Endothelial cell of umbilical vein (primary cell): ENCODE results near the gene SHOC2. TPM values are rescaled to one million over a fixed set of nuclear protein-coding genes. Genes with fewer than 3 reads are reported as not detected.

Experiments used
- BruUV-seq: library from RNA; stranded (reverse); fragments of 400-500 nt; replicated peaks from 2 replicates; lab custom pipeline; 2021; lab: Mats Ljungman, UMichigan
- CTCF ChIA-PET: fragments of 300-600, 350-600 bp; sonication (Branson Sonifier 250); formaldehyde crosslinking; loops from one replicate; lab custom pipeline; 2021; ENCODE audit warnings: antibody characterized with exemption, inconsistent platforms; lab: Charles Lee
- POLR2A ChIA-PET: fragments of 300-600, 350-600 bp; sonication (Branson Sonifier 250); formaldehyde crosslinking; loops from one replicate; lab custom pipeline; 2021; ENCODE audit warnings: antibody characterized with exemption, inconsistent platforms; lab: Charles Lee
- DNase-seq: peaks from one replicate; pipeline ENCODE4 v3.0.0-alpha.2; 2011; ENCODE audit warnings: low read depth, low spot score
- FAIRE-seq: peaks from 2 replicates; lab custom pipeline; 2011; peaks lifted over from hg19 to GRCh38; lab: Jason Lieb, UNC
- H2AFZ ChIP-seq: 2 replicates; pipeline ENCODE4 v1.6.0; 2012; ENCODE audit warnings: low read depth, low read length, control low read depth, inconsistent platforms
- H3K27ac ChIP-seq: 2 replicates; pipeline ENCODE4 v1.5.1; 2011; ENCODE audit warnings: low read depth, mild to moderate bottlenecking, control low read depth, low read length, moderate library complexity; ENCODE audit not compliant: insufficient read depth
- H3K27me3 ChIP-seq, 2 experiments: 2 replicates each; pipeline versions ENCODE4 v1.6.0 to v1.6.1; 2011; ENCODE audit warnings: low read length in 2 of 2, mixed read lengths in 1 of 2; ENCODE audit not compliant: control insufficient read depth in 2 of 2, insufficient read depth in 2 of 2
- H3K36me3 ChIP-seq, 2 experiments: 2 replicates in 1 of 2; 3 replicates in 1 of 2; pipeline ENCODE4 v1.5.1; 2011; ENCODE audit warnings: low read length in 2 of 2, mild to moderate bottlenecking in 1 of 2, moderate library complexity in 1 of 2; ENCODE audit not compliant: control insufficient read depth in 2 of 2, insufficient read depth in 2 of 2; ENCODE audit errors: extremely low read depth in 1 of 2
- H3K4me1 ChIP-seq: 3 replicates; pipeline ENCODE4 v1.5.1; 2011; ENCODE audit warnings: mild to moderate bottlenecking, low read length; ENCODE audit not compliant: control insufficient read depth, insufficient read depth; ENCODE audit errors: extremely low read depth
- H3K4me2 ChIP-seq: 2 replicates; pipeline ENCODE4 v1.6.1; 2011; ENCODE audit warnings: low read length, control low read depth, mixed read lengths; ENCODE audit not compliant: insufficient read depth
- H3K4me3 ChIP-seq, 3 experiments: fragments of 200-600 bp in 1 of 3; sonication (generic), shearing (Covaris generic) in 1 of 3; replicated peaks in 1 of 3; 2 replicates each; pipeline ENCODE4 v1.5.1; 2011 to 2016; ENCODE audit warnings: control low read depth in 3 of 3, low read length in 3 of 3, mild to moderate bottlenecking in 2 of 3, inconsistent platforms in 1 of 3, low read depth in 1 of 3, moderate library complexity in 1 of 3; ENCODE audit not compliant: insufficient read depth in 1 of 3
- H3K79me2 ChIP-seq: 2 replicates; pipeline ENCODE4 v1.6.0; 2012; ENCODE audit warnings: low read length, inconsistent platforms; ENCODE audit not compliant: control insufficient read depth, insufficient read depth
- H3K9ac ChIP-seq: replicated peaks from 2 replicates; pipeline ENCODE3; 2011; ENCODE audit warnings: low read length, control low read depth; ENCODE audit not compliant: insufficient read depth; ENCODE audit errors: extremely low read depth
- H3K9me1 ChIP-seq: replicated peaks from 3 replicates; pipeline ENCODE4 v1.6.0; 2011; ENCODE audit warnings: mild to moderate bottlenecking, low read length; ENCODE audit not compliant: control insufficient read depth, insufficient read depth; ENCODE audit errors: extremely low read depth
- H3K9me3 ChIP-seq: replicated peaks from 2 replicates; pipeline ENCODE4 v1.5.1; 2012; ENCODE audit warnings: low read length, inconsistent platforms; ENCODE audit not compliant: control insufficient read depth, insufficient read depth
- H4K20me1 ChIP-seq: replicated peaks from 2 replicates; pipeline ENCODE3; 2011; ENCODE audit warnings: mild to moderate bottlenecking, low read length; ENCODE audit not compliant: control insufficient read depth, insufficient read depth; ENCODE audit errors: extremely low read depth
- EZH2 ChIP-seq: IDR thresholded peaks from 2 replicates; pipeline ENCODE4 v1.6.1; 2012; ENCODE audit warnings: borderline replicate concordance, low read depth, mild to moderate bottlenecking, moderate library complexity, low read length, inconsistent platforms; ENCODE audit not compliant: severe bottlenecking
- FOS ChIP-seq: IDR thresholded peaks from 2 replicates; pipeline ENCODE4 v1.6.1; 2011; ENCODE audit warnings: mild to moderate bottlenecking, low read length, moderate library complexity, borderline replicate concordance; ENCODE audit not compliant: insufficient read depth
- GATA2 ChIP-seq: IDR thresholded peaks from 2 replicates; pipeline ENCODE4 v1.7.0; 2011; ENCODE audit warnings: low read depth, mild to moderate bottlenecking, moderate library complexity, mixed read lengths, low read length; ENCODE audit not compliant: insufficient read length, insufficient read depth
- JUN ChIP-seq: IDR thresholded peaks from 2 replicates; pipeline ENCODE4 v1.6.1; 2011; ENCODE audit warnings: borderline replicate concordance, low read depth; ENCODE audit not compliant: insufficient read length, insufficient read depth
- MYC ChIP-seq: IDR thresholded peaks from one replicate; pipeline ENCODE4 v1.6.1; 2011; ENCODE audit warnings: mild to moderate bottlenecking, low read depth, low read length
- POLR2A ChIP-seq: IDR thresholded peaks from 2 replicates; pipeline ENCODE4 v1.6.1; 2012; ENCODE audit warnings: low read depth, mild to moderate bottlenecking, control low read depth, low read length
- POLR2AphosphoS5 ChIP-seq: IDR thresholded peaks from 2 replicates; pipeline ENCODE4 v1.6.1; 2012; ENCODE audit warnings: low read depth, mild to moderate bottlenecking, control low read depth, low read length, moderate library complexity; ENCODE audit not compliant: insufficient read depth
- dilution Hi-C: fragments of 300-500 bp; cut with MboI; formaldehyde crosslinking; loops from one replicate; pipeline ENCODE4 v1.15.0; 2019; ENCODE audit warnings: low sequenced_read_pairs; ENCODE audit not compliant: extremely low pct_ligation_motif_present
- intact Hi-C: fragments of 100-400 bp; cut with micrococcal nuclease; formaldehyde crosslinking; loops from one replicate; pipeline ENCODE4 v1.10.0; 2022
- polyA plus RNA-seq, 4 experiments: library from polyadenylated mRNA; depleted of rRNA in 3 of 4; stranded (reverse) in 3 of 4; unstranded in 1 of 4; fragments of >200 nt; gene quantifications; 2 replicates each; pipeline versions ENCODE4 v1.2.1 to v1.2.3, GENCODE V29; 2011 to 2012; ENCODE audit warnings: missing spikeins in 1 of 4
- total RNA-seq: library from RNA; stranded (reverse); gene quantifications from 2 replicates; pipeline ENCODE4 v1.2.3, GENCODE V29; 2021
- TF ChIP-seq, protein P1 (sequence below), 2 donors: IDR thresholded peaks; 1 replicate in 1 of 2; 2 replicates in 1 of 2; pipeline ENCODE4 v1.5.1; 2011; ENCODE audit warnings: low read length in 2 of 2, mild to moderate bottlenecking in 2 of 2, moderate library complexity in 2 of 2, control low read depth in 1 of 2, inconsistent platforms in 1 of 2, low read depth in 1 of 2; ENCODE audit not compliant: insufficient read depth in 1 of 2; ENCODE audit errors: extremely low read depth in 1 of 2
- TF ChIP-seq, protein P2 (sequence below): IDR thresholded peaks from 2 replicates; pipeline ENCODE4 v1.6.1; 2011; ENCODE audit not compliant: insufficient read depth, insufficient read length

The SHOC2 gene
- total and polyA plus RNA-seq, 2 donors (not counting 3 experiments of a cell fraction or from before 2014, with no cell fraction given) = 13.0 to 37.1 TPM

DNA sequence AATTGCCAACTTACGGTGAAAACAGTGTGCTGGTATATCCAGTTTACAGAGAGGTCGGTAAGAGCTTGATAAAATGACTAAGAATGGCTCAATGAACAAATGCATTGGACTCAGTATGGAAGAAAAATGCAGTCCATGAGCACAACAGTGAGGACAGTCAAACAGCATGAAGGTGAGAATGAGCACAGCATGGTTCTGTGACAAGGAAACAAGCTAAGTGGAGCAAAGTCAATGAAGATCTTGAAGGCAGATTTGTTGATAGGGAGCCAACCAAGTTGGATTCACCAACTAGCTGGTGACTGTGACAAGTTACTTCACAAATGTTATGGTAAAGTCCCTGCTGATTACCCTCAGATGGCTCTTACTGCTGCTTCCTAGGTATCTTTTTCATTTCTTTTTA is 75.9 kb downstream of the SHOC2 start:
- dilution Hi-C loops = no loop called here
- Histone ChIP-seq H3K27me3 (no peaks in the 10 kb centered on the region), H3K9me1 (no peaks in the 10 kb centered on the region), H3K27ac (no peak overlapping the region), H3K9me3 (no peaks in the 10 kb centered on the region), H3K4me3 (no peak overlapping the region), H3K79me2 (peaks cover 2% of the 10 kb centered on the region), H3K4me1 (no peaks in the 10 kb centered on the region), H3K36me3 (peaks cover 0 to 3% of the 10 kb centered on the region in 2 experiments), H2AFZ (no peak overlapping the region), H3K9ac (no peak overlapping the region), H4K20me1 (no peaks in the 10 kb centered on the region), H3K4me2 (no peak overlapping the region)
- no peak for FAIRE-seq
- intact Hi-C loops = no loop called here
- no peak for DNase-seq
- POLR2A ChIA-PET = no interaction called here
- CTCF ChIA-PET = interaction anchor here (0.7 to 0.8 kb wide), 2 partner anchors 10 to 12 kb away, joined by 3 to 4 read pairs; no protein-coding TSS in a partner anchor
- BruUV-seq = no TSS peak
- TF ChIP-seq JUN (no peak), FOS (no peak), GATA2 (no peak), EZH2 (no peak), POLR2A (no peak), MYC (no peak), POLR2AphosphoS5 (no peak)
- TF ChIP-seq, protein P1, sequence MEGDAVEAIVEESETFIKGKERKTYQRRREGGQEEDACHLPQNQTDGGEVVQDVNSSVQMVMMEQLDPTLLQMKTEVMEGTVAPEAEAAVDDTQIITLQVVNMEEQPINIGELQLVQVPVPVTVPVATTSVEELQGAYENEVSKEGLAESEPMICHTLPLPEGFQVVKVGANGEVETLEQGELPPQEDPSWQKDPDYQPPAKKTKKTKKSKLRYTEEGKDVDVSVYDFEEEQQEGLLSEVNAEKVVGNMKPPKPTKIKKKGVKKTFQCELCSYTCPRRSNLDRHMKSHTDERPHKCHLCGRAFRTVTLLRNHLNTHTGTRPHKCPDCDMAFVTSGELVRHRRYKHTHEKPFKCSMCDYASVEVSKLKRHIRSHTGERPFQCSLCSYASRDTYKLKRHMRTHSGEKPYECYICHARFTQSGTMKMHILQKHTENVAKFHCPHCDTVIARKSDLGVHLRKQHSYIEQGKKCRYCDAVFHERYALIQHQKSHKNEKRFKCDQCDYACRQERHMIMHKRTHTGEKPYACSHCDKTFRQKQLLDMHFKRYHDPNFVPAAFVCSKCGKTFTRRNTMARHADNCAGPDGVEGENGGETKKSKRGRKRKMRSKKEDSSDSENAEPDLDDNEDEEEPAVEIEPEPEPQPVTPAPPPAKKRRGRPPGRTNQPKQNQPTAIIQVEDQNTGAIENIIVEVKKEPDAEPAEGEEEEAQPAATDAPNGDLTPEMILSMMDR (IDR thresholded peaks at IDR 0.05; ENCODE audit: extremely low read depth in 1 of 2, insufficient read depth in 1 of 2, low read depth in 1 of 2, low read length in 2 of 2) = no peak
- TF ChIP-seq, protein P2, sequence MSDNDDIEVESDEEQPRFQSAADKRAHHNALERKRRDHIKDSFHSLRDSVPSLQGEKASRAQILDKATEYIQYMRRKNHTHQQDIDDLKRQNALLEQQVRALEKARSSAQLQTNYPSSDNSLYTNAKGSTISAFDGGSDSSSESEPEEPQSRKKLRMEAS = no peak
